ENCODE data around the gene GRIA3. TPM values are rescaled to one million over a fixed set of nuclear protein-coding genes. Genes with fewer than 3 reads are reported as not detected.

Gene GRIA3
- total RNA-seq, 1 experiment from 2014 or later: not detected

- Histone ChIP-seq H4K20me1 (ENCODE audit: low read length) (no peaks in the 10 kb centered on the region), H2AFZ (ENCODE audit: low read length) (no peak overlapping the region), H3K4me3 (ENCODE audit: low read length) (no peak overlapping the region), H3K9me2 (replicated peaks; ENCODE audit: low read length) (no peaks in the 10 kb centered on the region), H3K36me3 (ENCODE audit: low read depth, low read length) (no peaks in the 10 kb centered on the region), H3K79me2 (ENCODE audit: low read length) (no peaks in the 10 kb centered on the region), H3K4me1 (ENCODE audit: insufficient read depth, low read length) (no peaks in the 10 kb centered on the region), H3K4me2 (ENCODE audit: low read length) (no peak overlapping the region), H3K27me3 (ENCODE audit: low read length) (peaks cover 34% of the 10 kb centered on the region), H3K27ac (ENCODE audit: low read length) (no peak overlapping the region), H3F3A (ENCODE audit: low read length, unreplicated experiment) (no peaks in the 10 kb centered on the region), H3K9ac (ENCODE audit: low read length) (no peak overlapping the region), H3K9me3 (ENCODE audit: low read length) (no peaks in the 10 kb centered on the region)
- ChIA-PET CTCF (no interaction called here), POLR2A (ENCODE audit: unreplicated experiment) (no interaction called here)
- no TSS peak for BruUV-seq (replicated peaks)
- intact Hi-C loops (cut with micrococcal nuclease): no loop called here
- DNase-seq (no peak), ATAC-seq (no peak)
- TF ChIP-seq EZH2phosphoT487 (IDR thresholded peaks at IDR 0.05; ENCODE audit: borderline replicate concordance, low read length) (no peak), EZH2 (IDR thresholded peaks at IDR 0.05; ENCODE audit: low read length, unreplicated experiment) (no peak)
- TF ChIP-seq, protein P1, sequence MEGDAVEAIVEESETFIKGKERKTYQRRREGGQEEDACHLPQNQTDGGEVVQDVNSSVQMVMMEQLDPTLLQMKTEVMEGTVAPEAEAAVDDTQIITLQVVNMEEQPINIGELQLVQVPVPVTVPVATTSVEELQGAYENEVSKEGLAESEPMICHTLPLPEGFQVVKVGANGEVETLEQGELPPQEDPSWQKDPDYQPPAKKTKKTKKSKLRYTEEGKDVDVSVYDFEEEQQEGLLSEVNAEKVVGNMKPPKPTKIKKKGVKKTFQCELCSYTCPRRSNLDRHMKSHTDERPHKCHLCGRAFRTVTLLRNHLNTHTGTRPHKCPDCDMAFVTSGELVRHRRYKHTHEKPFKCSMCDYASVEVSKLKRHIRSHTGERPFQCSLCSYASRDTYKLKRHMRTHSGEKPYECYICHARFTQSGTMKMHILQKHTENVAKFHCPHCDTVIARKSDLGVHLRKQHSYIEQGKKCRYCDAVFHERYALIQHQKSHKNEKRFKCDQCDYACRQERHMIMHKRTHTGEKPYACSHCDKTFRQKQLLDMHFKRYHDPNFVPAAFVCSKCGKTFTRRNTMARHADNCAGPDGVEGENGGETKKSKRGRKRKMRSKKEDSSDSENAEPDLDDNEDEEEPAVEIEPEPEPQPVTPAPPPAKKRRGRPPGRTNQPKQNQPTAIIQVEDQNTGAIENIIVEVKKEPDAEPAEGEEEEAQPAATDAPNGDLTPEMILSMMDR (conservative IDR thresholded peaks at IDR 0.05; ENCODE audit: low read depth, low read length): no peak
Observed at GRCh38 chrX:123186801-123187200, 2.7 kb downstream of the GRIA3 start.

DNA sequence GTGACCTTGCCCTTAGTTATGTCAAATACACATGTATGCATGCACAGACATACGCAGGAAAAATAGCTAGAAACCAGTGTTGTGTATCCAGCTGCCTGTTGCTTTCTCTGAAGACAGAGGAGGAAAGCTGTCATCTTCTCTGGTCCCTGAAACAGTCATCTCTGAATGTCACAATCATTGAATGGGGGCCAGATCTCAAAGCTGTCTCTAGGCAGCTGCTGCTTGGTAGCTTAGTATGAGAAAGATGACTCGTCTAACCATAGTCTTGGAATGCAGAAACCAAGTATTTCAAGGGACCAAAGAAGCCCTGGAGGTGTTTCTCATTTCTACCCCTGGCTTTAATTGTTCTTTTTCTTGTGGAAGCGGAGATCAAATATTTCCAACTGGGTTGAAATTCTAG is 4.0 kb downstream of the GRIA3 start:
- Histone ChIP-seq H2AFZ (ENCODE audit: low read length) (no peak overlapping the region), H3K9me2 (replicated peaks; ENCODE audit: low read length) (no peaks in the 10 kb centered on the region), H3K36me3 (ENCODE audit: low read depth, low read length) (no peaks in the 10 kb centered on the region), H3K27me3 (ENCODE audit: low read length) (peaks cover 30% of the 10 kb centered on the region), H3F3A (ENCODE audit: low read length, unreplicated experiment) (no peaks in the 10 kb centered on the region), H3K27ac (ENCODE audit: low read length) (no peak overlapping the region), H3K4me1 (ENCODE audit: insufficient read depth, low read length) (no peaks in the 10 kb centered on the region), H4K20me1 (ENCODE audit: low read length) (no peaks in the 10 kb centered on the region), H3K9ac (ENCODE audit: low read length) (no peak overlapping the region), H3K9me3 (ENCODE audit: low read length) (no peaks in the 10 kb centered on the region), H3K4me2 (ENCODE audit: low read length) (no peak overlapping the region), H3K79me2 (ENCODE audit: low read length) (no peaks in the 10 kb centered on the region), H3K4me3 (ENCODE audit: low read length) (no peak overlapping the region)
- intact Hi-C loops (cut with micrococcal nuclease): no loop called here
- no peak for DNase-seq
- POLR2A ChIA-PET (ENCODE audit: unreplicated experiment): no interaction called here
- TF ChIP-seq EZH2phosphoT487 (IDR thresholded peaks at IDR 0.05; ENCODE audit: borderline replicate concordance, low read length) (no peak), EZH2 (IDR thresholded peaks at IDR 0.05; ENCODE audit: low read length, unreplicated experiment) (no peak)
- TF ChIP-seq, protein P1 (conservative IDR thresholded peaks at IDR 0.05; ENCODE audit: low read depth, low read length): no peak
- no TSS peak for BruUV-seq (replicated peaks)
- CTCF ChIA-PET: no interaction called here
- ATAC-seq: no peak

DNA sequence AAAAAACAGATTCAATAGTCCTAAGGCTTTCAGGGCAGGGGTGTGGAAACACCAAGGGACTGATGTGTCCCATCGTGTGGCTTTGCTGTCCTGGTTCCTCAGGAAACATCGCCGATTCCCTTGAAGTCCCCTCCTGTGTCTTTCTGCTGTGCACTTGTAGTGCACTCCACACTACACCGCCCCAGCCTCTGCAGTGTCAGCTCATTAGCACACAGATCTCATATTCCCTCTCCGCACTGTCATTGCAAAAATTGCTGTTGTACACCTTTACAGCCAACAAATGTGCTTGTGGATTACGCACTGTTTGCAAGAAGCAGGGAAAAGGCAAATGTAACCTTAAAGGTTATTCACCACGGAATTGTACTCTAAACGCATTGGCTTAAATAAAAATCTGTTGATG is 5.3 kb downstream of the GRIA3 start:
- no peak for TF ChIP-seq EZH2 (IDR thresholded peaks at IDR 0.05; ENCODE audit: low read length, unreplicated experiment)
- TF ChIP-seq, protein P1 (conservative IDR thresholded peaks at IDR 0.05; ENCODE audit: low read depth, low read length): no peak
- TF ChIP-seq EZH2phosphoT487 (IDR thresholded peaks at IDR 0.05; ENCODE audit: borderline replicate concordance, low read length): no peak
- intact Hi-C loops (cut with micrococcal nuclease): no loop called here
- Histone ChIP-seq H4K20me1 (ENCODE audit: low read length) (no peaks in the 10 kb centered on the region), H3K9me3 (ENCODE audit: low read length) (no peaks in the 10 kb centered on the region), H3K4me2 (ENCODE audit: low read length) (no peak overlapping the region), H3K9me2 (replicated peaks; ENCODE audit: low read length) (no peaks in the 10 kb centered on the region), H3K4me3 (ENCODE audit: low read length) (no peak overlapping the region), H3K4me1 (ENCODE audit: insufficient read depth, low read length) (no peaks in the 10 kb centered on the region), H3F3A (ENCODE audit: low read length, unreplicated experiment) (no peaks in the 10 kb centered on the region), H3K27me3 (ENCODE audit: low read length) (peaks cover 17% of the 10 kb centered on the region), H2AFZ (ENCODE audit: low read length) (no peak overlapping the region), H3K9ac (ENCODE audit: low read length) (no peak overlapping the region), H3K27ac (ENCODE audit: low read length) (no peak overlapping the region), H3K36me3 (ENCODE audit: low read depth, low read length) (no peaks in the 10 kb centered on the region), H3K79me2 (ENCODE audit: low read length) (no peaks in the 10 kb centered on the region)
- ChIA-PET CTCF (no interaction called here), POLR2A (ENCODE audit: unreplicated experiment) (no interaction called here)
- BruUV-seq (replicated peaks): no TSS peak
- no peak for ATAC-seq
- no peak for DNase-seq
